Kidney (tissue), 14 donors: ENCODE results near the gene APBA1. TPM values are rescaled to one million over a fixed set of nuclear protein-coding genes. Genes with fewer than 3 reads are reported as not detected.
A peak's percentile ranks its signal among the peaks of the same experiment; 100 is the strongest.

Experiments
- DNase-seq, 5 donors: peaks; one replicate each; pipeline ENCODE4 v3.0.0-alpha.2; 2013 to 2020
- FAIRE-seq: peaks from 2 replicates; lab custom pipeline; 2012; peaks lifted over from hg19 to GRCh38; lab: Jason Lieb, UNC
- H3K27ac ChIP-seq, 2 donors: one replicate each; pipeline ENCODE4 v1.7.0; 2013; ENCODE audit warnings: low read depth in 2 of 2, low read length in 2 of 2, inconsistent platforms in 1 of 2
- H3K27me3 ChIP-seq: one replicate; pipeline ENCODE4 v1.7.1; 2013; ENCODE audit warnings: low read length, inconsistent platforms; ENCODE audit not compliant: control insufficient read depth, insufficient read depth
- H3K36me3 ChIP-seq, 3 donors: one replicate each; pipeline versions ENCODE4 v1.7.0 to v1.7.1; 2013; ENCODE audit warnings: low read length in 3 of 3, control low read depth in 1 of 3, inconsistent platforms in 1 of 3; ENCODE audit not compliant: insufficient read depth in 3 of 3, control insufficient read depth in 2 of 3
- H3K4me1 ChIP-seq, 3 donors: one replicate each; pipeline versions ENCODE4 v1.7.0 to v1.7.1; 2013; ENCODE audit warnings: low read length in 3 of 3, inconsistent platforms in 1 of 3, low read depth in 1 of 3; ENCODE audit not compliant: control insufficient read depth in 2 of 3, insufficient read depth in 2 of 3
- H3K4me3 ChIP-seq, 3 donors: one replicate each; pipeline versions ENCODE4 v1.7.0 to v1.8.1; 2013; ENCODE audit warnings: low read length in 3 of 3, control low read depth in 1 of 3, inconsistent platforms in 1 of 3
- H3K9ac ChIP-seq, 3 donors: one replicate each; pipeline versions ENCODE4 v1.7.0 to v1.7.1; 2013; ENCODE audit warnings: low read length in 3 of 3, control low read depth in 1 of 3, inconsistent platforms in 1 of 3
- H3K9me3 ChIP-seq, 3 donors: one replicate each; pipeline versions ENCODE4 v1.7.0 to v1.7.1; 2013; ENCODE audit warnings: low read length in 3 of 3, control low read depth in 1 of 3, inconsistent platforms in 1 of 3; ENCODE audit not compliant: control insufficient read depth in 2 of 3, insufficient read depth in 1 of 3
- CTCF ChIP-seq: IDR thresholded peaks from 3 replicates; pipeline ENCODE4 v1.5.1; 2012; ENCODE audit warnings: mild to moderate bottlenecking, moderate library complexity, borderline replicate concordance; ENCODE audit not compliant: insufficient read depth; ENCODE audit errors: extremely low read depth
- intact Hi-C: fragments of 100-400 bp; cut with DNase I; formaldehyde crosslinking; loops from one replicate; pipeline ENCODE4 v1.11.1; 2022
- polyA plus RNA-seq: library from polyadenylated mRNA; stranded (reverse); fragments of 350-450 nt; fragmentation: Illumina TruSeq; extraction: RNeasy Lipid Tissue Mini Kit (QIAGEN cat#74804); gene quantifications from one replicate; pipeline ENCODE4 v1.2.3, GENCODE V29; 2014; ENCODE audit warnings: low read depth, low replicate concordance; ENCODE audit not compliant: insufficient read depth
- total RNA-seq: library from RNA; stranded (reverse); fragmentation: NEBNext Ultra II Directional; extraction: Animal tissue kit (Norgen Biotek cat#: 25700); gene quantifications from one replicate; pipeline ENCODE4 v1.2.1, GENCODE V29; 2021
- donor health status: control.
- donor health status: control.
- donor health status: control.
- donor health status: control.
- donor health status: control.
- donor health status: DM: yes; HTN: yes; CAD: no.
- donor health status: Normal renal cell carcinoma (clear cell type).

APBA1 gene
- total and polyA plus RNA-seq, 2 donors from 2014 or later = 1.3 to 5.1 TPM

DNA sequence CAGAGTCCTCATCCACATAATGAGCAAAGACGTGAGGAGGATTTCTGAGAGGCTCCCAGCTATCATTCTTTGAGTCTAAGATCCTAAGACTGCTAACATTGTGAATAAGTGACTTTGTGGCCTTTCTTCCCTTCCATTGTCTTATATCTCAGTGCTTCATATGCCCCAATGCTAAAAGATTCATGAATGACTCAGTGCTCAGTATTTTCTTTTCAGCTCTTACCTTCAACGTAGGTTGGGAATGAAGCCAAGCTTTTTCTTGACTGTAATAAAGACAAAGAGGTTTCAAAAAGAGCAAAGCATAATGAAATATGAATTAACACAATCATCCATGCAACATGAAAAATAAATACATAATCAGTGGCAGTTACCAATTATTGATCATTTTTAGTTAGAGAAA is 200.7 kb downstream of the APBA1 start:
- Histone ChIP-seq H3K9ac (no peak overlapping the region), H3K27ac (no peak overlapping the region), H3K27me3 (no peaks in the 10 kb centered on the region), H3K4me1 (peaks cover 0 to 13% (median 4%) of the 10 kb centered on the region in 3 donors), H3K36me3 (no peaks in the 10 kb centered on the region), H3K4me3 (no peak overlapping the region), H3K9me3 (no peaks in the 10 kb centered on the region)
- intact Hi-C loops = no loop called here
- TF ChIP-seq CTCF = no peak
- FAIRE-seq (no peak), DNase-seq (no peak)

GRCh38 chr9:69470186-69470977 is 201.8 kb downstream of the APBA1 start:
- peak overlapping the region in 1 of 3 donors; percentile 17 for H3K9ac ChIP-seq
- no peaks in the 10 kb centered on the region for H3K36me3 ChIP-seq
- intact Hi-C loops = no loop called here
- H3K4me1 ChIP-seq = peaks cover 0 to 13% (median 6%) of the 10 kb centered on the region in 3 donors
- no peak for TF ChIP-seq CTCF
- DNase-seq (peak in 3 of 5 donors; percentile 52 to 71 (median 60)), FAIRE-seq (no peak)
- H3K27ac ChIP-seq = peak overlapping the region; percentile 34 to 56
- no peaks in the 10 kb centered on the region for H3K27me3 ChIP-seq
- H3K9me3 ChIP-seq = no peaks in the 10 kb centered on the region
- no peak overlapping the region for H3K4me3 ChIP-seq

- no peaks in the 10 kb centered on the region for H3K9me3 ChIP-seq
- no peaks in the 10 kb centered on the region for H3K27me3 ChIP-seq
- H3K27ac ChIP-seq = no peak overlapping the region
- intact Hi-C loops = no loop called here
- H3K9ac ChIP-seq = no peak overlapping the region
- no peaks in the 10 kb centered on the region for H3K36me3 ChIP-seq
- H3K4me1 ChIP-seq = peaks cover 0 to 13% (median 6%) of the 10 kb centered on the region in 3 donors
- DNase-seq (peak in 1 of 5 donors; percentile 29), FAIRE-seq (no peak)
- no peak for TF ChIP-seq CTCF
- H3K4me3 ChIP-seq = no peak overlapping the region
Measured at GRCh38 chr9:69469136-69469535, 203.0 kb downstream of the APBA1 start.
